NCI-H748 (cell line): ENCODE data around the gene IBSP.

ENCODE experiments used
- DNase-seq: peaks from one replicate; lab custom pipeline; 2025; ENCODE audit not compliant: unreplicated experiment; lab: John Stamatoyannopoulos, UW

Gene IBSP

GRCh38 chr4:87799301-87800113 lies at the start of gene IBSP:
Gene IBSP, plus strand, starts transcription at chr4:87799554. Its CDS starts 2,808 bp downstream, at chr4:87802362.
- no peak for DNase-seq

- DNase-seq, result no peak
These were observed 49.5 kb upstream of the IBSP start for GRCh38 chr4:87749883-87750282.

DNA sequence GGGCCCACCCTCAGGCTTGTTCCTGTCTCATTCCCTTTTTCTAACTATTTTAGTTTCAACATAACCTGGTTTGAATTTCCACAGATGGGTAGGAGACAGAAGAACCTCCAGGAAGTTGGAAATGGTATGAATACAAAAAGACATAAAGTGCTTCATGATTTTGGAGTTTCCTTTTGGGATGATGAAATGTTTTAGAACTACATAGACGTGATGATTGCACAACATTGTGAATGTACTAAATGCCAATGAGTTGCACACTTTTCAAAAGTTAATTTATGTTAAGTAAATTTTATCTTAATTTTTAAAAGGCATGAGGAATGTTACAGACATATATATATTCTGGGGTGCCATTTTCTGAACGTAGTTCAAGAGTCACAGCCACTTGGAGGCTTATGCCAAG lies 41.1 kb upstream of the IBSP start:
- DNase-seq, result no peak

DNA sequence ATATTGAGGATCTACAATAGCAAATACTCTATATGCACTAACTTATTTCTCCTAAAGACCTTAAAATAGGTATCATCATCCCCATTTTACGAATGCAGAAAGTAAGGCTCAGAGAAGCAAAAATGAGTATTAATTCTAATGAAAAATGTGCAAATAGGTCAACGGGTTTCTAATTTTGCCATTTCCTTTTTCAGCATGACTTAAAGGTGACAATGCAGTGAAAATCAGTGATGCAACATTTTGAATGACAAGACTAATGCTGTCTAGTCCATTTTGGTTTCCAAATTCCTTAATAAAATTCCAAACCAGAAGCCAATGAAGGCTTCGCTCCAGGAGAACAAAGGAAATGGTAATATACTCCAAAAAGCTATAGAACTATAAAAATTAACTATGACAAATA lies 37.0 kb upstream of the IBSP start:
- DNase-seq, result no peak

DNA sequence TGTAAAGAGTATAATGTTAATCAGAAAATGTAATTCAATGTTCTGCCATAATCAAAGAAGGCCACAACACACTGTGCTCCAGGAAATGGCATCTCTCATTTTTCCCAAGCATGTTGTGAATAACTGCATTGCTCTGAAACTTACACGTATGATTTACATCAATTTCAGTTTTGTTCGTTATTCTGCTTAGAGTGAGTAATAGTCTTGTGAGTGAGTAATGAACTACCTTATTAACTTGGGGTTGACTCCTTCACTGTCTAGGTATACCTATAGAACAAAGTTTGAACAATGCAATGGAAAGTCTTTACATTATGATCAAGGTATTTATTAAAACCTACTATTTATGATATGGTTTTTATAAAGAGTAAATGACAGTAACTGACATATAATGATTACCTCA lies 17.8 kb upstream of the IBSP start:
- DNase-seq, result no peak

DNA sequence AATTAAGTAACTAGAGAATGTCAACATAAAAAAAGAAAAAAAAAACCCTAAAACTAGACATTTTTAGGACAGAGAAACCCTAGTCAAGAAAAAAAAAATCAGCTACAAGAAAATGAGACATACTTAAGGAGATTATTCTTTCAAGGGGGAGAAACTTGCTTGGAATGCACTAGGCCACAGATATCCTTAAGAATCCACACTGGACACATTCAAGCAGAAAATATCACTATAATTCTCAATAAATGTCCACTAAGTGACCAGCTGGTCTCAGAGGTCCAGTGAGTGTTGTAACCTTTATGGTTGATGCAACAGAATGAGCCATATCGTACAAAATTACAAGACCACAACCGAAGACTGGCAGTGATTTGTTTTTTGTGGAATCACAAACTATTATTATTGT lies 15.6 kb upstream of the IBSP start:
- DNase-seq, result no peak

GRCh38 chr4:87785731-87786509 lies 13.4 kb upstream of the IBSP start:
- DNase-seq, result no peak

DNA sequence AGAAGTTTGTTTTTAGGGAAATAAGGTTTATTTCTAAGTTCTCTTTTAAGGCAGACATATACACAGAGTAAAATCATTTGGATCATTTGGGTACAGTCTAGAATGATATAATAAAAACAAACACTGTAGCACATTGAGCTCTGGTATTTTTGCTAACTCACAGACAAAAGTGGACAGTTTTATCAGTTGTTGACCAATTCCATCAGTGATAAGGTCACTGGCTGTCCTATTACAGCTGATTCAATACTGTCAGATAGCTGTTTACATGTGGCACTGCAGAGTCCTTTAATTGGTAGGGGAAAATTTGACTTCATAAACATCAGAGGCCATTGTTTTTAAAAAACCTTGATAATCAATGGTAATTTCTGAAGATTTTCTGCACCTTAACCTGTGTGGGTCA lies 3.5 kb downstream of the IBSP start:
- DNase-seq, result no peak

- no peak for DNase-seq
These were observed 4.1 kb downstream of the IBSP start for GRCh38 chr4:87803421-87803820.

DNA sequence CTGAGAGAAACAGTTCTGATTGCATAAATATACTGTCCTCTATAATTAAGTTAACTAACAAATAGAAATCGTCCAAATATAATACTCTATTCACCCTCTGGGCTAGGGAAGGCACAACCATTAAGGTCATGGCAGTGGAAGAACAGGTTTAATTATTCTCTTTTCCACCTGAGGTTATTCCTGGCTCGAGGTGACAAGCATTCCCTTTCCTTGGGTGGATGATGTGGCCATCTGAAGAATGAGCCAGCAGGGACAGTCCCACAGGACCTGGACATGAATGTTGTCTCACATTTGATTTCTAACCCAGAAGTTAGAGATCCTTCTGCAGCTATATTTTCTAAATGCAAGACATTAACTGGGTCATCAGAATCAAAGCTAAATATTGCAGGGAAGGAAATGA lies 5.5 kb downstream of the IBSP start:
- peak; percentile 4 for DNase-seq

DNA sequence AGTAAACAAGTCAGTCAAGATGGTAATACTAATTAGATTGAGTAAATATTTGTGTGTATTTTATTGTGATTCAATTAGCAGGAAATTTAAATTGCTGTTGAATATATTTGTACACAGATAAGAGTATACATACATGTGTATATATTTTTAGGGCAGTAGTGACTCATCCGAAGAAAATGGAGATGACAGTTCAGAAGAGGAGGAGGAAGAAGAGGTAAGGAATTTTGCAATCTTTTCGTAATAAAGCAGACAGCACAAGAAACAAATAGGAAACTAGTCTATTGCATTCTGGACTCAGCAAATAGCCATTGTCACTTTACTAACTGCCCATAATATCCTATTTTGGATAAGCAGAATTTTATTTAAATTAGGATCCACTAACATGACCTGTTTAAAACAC lies 6.6 kb downstream of the IBSP start:
- no peak for DNase-seq

- no peak for DNase-seq
These were observed 7.2 kb downstream of the IBSP start for GRCh38 chr4:87806520-87806919.

DNA sequence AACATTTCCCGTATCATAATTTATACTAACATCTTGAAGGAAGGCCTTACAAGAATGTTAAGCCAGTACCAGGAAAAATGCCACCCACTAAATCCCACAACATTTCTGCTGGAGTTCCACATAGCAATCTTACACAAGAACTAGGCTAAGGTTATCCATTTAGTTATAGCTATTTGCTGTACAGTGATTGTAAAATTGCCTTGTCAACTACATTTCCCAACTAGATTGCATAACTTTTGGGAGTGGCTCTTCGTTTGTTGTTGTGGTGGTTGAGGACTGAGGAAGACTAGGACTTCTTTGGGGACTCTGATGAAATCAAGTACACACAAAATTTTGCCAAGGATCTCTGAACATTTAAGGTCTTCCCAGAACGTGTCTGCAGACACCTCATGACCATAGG lies 8.0 kb downstream of the IBSP start:
- no peak for DNase-seq

- no peak for DNase-seq
These were observed 12.6 kb downstream of the IBSP start for GRCh38 chr4:87811977-87812376.

DNA sequence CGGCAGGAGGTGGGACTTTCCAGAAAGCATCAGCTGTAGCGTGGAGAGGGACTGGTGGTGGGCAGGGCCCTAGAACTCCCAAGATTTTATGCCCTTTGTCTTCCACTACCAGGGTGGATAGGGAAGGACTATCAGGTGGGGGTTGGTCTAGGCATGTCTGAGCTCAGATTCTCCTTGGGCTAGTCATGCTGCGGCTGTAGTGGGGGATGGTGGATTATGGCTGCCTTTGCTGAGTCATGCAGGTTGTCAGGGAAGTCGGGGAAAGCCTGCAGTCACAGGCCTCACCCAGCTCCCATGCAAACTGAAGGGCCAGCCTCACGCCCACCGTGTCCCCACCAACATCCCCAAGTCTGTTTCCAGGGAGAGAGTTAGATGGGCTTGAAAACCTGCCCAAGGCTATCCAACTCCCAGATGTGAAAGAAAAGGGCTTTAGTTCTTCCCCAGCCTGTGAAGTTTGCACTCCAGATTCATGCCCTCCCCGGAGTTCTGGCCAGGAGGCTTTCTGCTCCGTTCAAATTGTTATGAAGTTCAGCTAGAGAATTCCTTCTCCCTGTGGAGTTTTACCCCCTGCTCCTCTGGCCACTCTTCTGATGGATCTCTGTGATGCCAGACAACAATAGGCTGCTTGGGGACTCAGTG lies 20.0 kb downstream of the IBSP start:
- DNase-seq, result no peak

GRCh38 chr4:87823200-87823599 lies 23.8 kb downstream of the IBSP start:
- DNase-seq, result no peak

GRCh38 chr4:87823724-87824123 lies 24.4 kb downstream of the IBSP start:
- DNase-seq, result no peak

GRCh38 chr4:87824352-87824751 lies 25.0 kb downstream of the IBSP start:
- DNase-seq, result no peak

GRCh38 chr4:87832669-87833068 lies 33.3 kb downstream of the IBSP start, which contains the start of gene MEPE:
Gene MEPE, plus strand, starts transcription at chr4:87832969. Its CDS starts 1,746 bp downstream, at chr4:87834715.
- DNase-seq, result no peak

- DNase-seq, result no peak
These were observed 35.0 kb downstream of the IBSP start for GRCh38 chr4:87834401-87834800.

DNA sequence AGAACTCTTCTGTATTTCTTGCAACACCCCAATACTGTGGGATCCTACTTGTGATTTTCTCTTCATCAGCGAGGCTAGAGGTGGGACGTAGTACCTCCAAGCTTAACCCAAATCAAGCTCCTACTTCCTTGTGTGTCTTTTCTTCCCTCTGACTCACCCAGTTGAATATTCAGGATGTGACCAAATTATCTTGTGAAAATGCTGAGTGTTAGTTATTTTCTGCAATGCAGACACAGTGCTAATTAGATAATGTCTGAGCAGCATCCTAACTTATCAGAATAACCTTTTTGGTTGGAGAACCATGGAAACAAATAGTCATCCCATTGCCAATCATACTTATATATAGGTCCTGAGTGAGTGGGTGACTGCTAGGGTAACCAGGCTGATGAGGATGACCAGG lies 35.8 kb downstream of the IBSP start:
- DNase-seq, result no peak

GRCh38 chr4:87835743-87836142 lies 36.4 kb downstream of the IBSP start:
- DNase-seq, result no peak
